Peyer's patch (tissue), 4 donors: ENCODE results near the gene IFITM2. TPM values are rescaled to one million over a fixed set of nuclear protein-coding genes. Genes with fewer than 3 reads are reported as not detected.

Source experiments
- DNase-seq, 3 donors: peaks; one replicate each; pipeline ENCODE4 v3.0.0-alpha.2; 2017 to 2019
- H3K27ac ChIP-seq, 4 donors: fragments of 200-600 bp; sonication (generic); one replicate each; pipeline ENCODE4 v1.5.1; 2016 to 2019
- H3K27me3 ChIP-seq, 2 donors: fragments of 200-600 bp; sonication (generic); one replicate each; pipeline ENCODE4 v1.5.1; 2019
- H3K36me3 ChIP-seq, 3 donors: fragments of 200-600 bp; sonication (generic); one replicate each; pipeline ENCODE4 v1.5.1; 2016 to 2019
- H3K4me1 ChIP-seq, 4 donors: fragments of 200-600 bp; sonication (generic); one replicate each; pipeline ENCODE4 v1.5.1; 2016 to 2019
- H3K4me3 ChIP-seq, 4 donors: fragments of 200-600 bp; sonication (generic); 1 replicate in 3 of 4; 2 replicates in 1 of 4; pipeline ENCODE4 v1.5.1; 2016 to 2019; ENCODE audit warnings: mild to moderate bottlenecking in 1 of 4
- H3K9me3 ChIP-seq, 4 donors: fragments of 200-600 bp; sonication (generic); one replicate each; pipeline ENCODE4 v1.5.1; 2016 to 2019; ENCODE audit warnings: mild to moderate bottlenecking in 1 of 4
- CTCF ChIP-seq, 6 experiments: fragments of 450-650 bp in 4 of 6; fragments of 200-600 bp in 2 of 6; sonication (generic) in 1 of 6; IDR thresholded peaks; one replicate each; pipeline ENCODE4 v1.5.1; 2017 to 2019; ENCODE audit warnings: antibody characterized with exemption in 6 of 6, mild to moderate bottlenecking in 3 of 6, moderate library complexity in 1 of 6
- POLR2A ChIP-seq, 2 donors: fragments of 450-650 bp; IDR thresholded peaks; one replicate each; pipeline ENCODE4 v1.5.1; 2017; ENCODE audit warnings: antibody characterized with exemption in 2 of 2, mild to moderate bottlenecking in 2 of 2, moderate library complexity in 2 of 2
- total RNA-seq, 4 donors: library from RNA; depleted of rRNA; stranded (reverse); fragments of >200 nt; gene quantifications; one replicate each; pipeline ENCODE4 v1.1.0, GENCODE V29; 2016

IFITM2 gene
- total RNA-seq, 4 donors from 2014 or later = 15.6 to 98.2 (median 46.0) TPM

- no peaks in the 10 kb centered on the region for H3K27me3 ChIP-seq
- H3K27ac ChIP-seq = peak overlapping the region in 3 of 4 donors; percentile 93 to 96 (median 95)
- no peak overlapping the region for H3K4me3 ChIP-seq
- no peaks in the 10 kb centered on the region for H3K9me3 ChIP-seq
- peaks cover 6 to 24% (median 8%) of the 10 kb centered on the region in 4 donors for H3K4me1 ChIP-seq
- no peaks in the 10 kb centered on the region for H3K36me3 ChIP-seq
- no peak for DNase-seq
- TF ChIP-seq POLR2A (IDR thresholded peaks at IDR 0.05) = no peak
- TF ChIP-seq CTCF (IDR thresholded peaks at IDR 0.05) = no peak
These were observed 34.8 kb upstream of the IFITM2 start for GRCh38 chr11:272931-273198.

GRCh38 chr11:276219-276618 is 31.4 kb upstream of the IFITM2 start:
- H3K36me3 ChIP-seq = peaks cover 0 to 9% (median 0%) of the 10 kb centered on the region in 3 donors
- no peak overlapping the region for H3K27ac ChIP-seq
- H3K27me3 ChIP-seq = peaks cover 0 to 1% of the 10 kb centered on the region in 2 donors
- no peak for TF ChIP-seq POLR2A (IDR thresholded peaks at IDR 0.05)
- peaks cover 0 to 25% (median 11%) of the 10 kb centered on the region in 4 donors for H3K4me1 ChIP-seq
- no peak for DNase-seq
- H3K9me3 ChIP-seq = no peaks in the 10 kb centered on the region
- H3K4me3 ChIP-seq = no peak overlapping the region

GRCh38 chr11:278001-278951 is 29.3 kb upstream of the IFITM2 start, which contains the start of gene NLRP6:
TSS of gene NLRP6 (plus strand) at chr11:278407. CDS start at chr11:278570, 163 bp downstream.
- peak within 1 kb of the TSS; percentile 73 to 96 (median 86) for H3K27ac ChIP-seq
- peak; percentile 86 to 90 for TF ChIP-seq POLR2A (IDR thresholded peaks at IDR 0.05)
- no peak for TF ChIP-seq CTCF (IDR thresholded peaks at IDR 0.05)
- H3K4me3 ChIP-seq = peak within 1 kb of the TSS; percentile 52 to 61 (median 56)
- peaks cover 0 to 23% (median 0%) of the 10 kb centered on the region in 3 donors for H3K36me3 ChIP-seq
- peaks cover 0 to 34% (median 19%) of the 10 kb centered on the region in 4 donors for H3K4me1 ChIP-seq
- peaks cover 0 to 12% of the 10 kb centered on the region in 2 donors for H3K27me3 ChIP-seq
- peak in 2 of 3 donors; percentile 87 for DNase-seq
- H3K9me3 ChIP-seq = no peaks in the 10 kb centered on the region

- peak overlapping the region; percentile 52 to 61 (median 56) for H3K4me3 ChIP-seq
- H3K9me3 ChIP-seq = no peaks in the 10 kb centered on the region
- H3K4me1 ChIP-seq = peaks cover 0 to 34% (median 19%) of the 10 kb centered on the region in 4 donors
- peak in 2 of 3 donors; percentile 66 to 69 for DNase-seq
- peaks cover 0 to 12% of the 10 kb centered on the region in 2 donors for H3K27me3 ChIP-seq
- H3K27ac ChIP-seq = peak overlapping the region; percentile 73 to 96 (median 86)
- H3K36me3 ChIP-seq = peaks cover 0 to 27% (median 0%) of the 10 kb centered on the region in 3 donors
- peak in 1 of 2 donors; percentile 7 for TF ChIP-seq POLR2A (IDR thresholded peaks at IDR 0.05)
- TF ChIP-seq CTCF (IDR thresholded peaks at IDR 0.05) = no peak
These were observed 28.3 kb upstream of the IFITM2 start for GRCh38 chr11:279040-279965.

- H3K27ac ChIP-seq = peak overlapping the region; percentile 73 to 96 (median 86)
- DNase-seq = peak; percentile 55 to 89 (median 88)
- H3K36me3 ChIP-seq = peaks cover 0 to 31% (median 0%) of the 10 kb centered on the region in 3 donors
- TF ChIP-seq POLR2A (IDR thresholded peaks at IDR 0.05) (peak; percentile 40 to 50), CTCF (IDR thresholded peaks at IDR 0.05) (no peak)
- H3K9me3 ChIP-seq = no peaks in the 10 kb centered on the region
- H3K4me1 ChIP-seq = peaks cover 0 to 34% (median 19%) of the 10 kb centered on the region in 4 donors
- peaks cover 0 to 12% of the 10 kb centered on the region in 2 donors for H3K27me3 ChIP-seq
- H3K4me3 ChIP-seq = peak overlapping the region; percentile 52 to 61 (median 56)
These were observed 27.5 kb upstream of the IFITM2 start for GRCh38 chr11:279966-280705.
